ENCODE measurements around the gene FLRT2.

DNA sequence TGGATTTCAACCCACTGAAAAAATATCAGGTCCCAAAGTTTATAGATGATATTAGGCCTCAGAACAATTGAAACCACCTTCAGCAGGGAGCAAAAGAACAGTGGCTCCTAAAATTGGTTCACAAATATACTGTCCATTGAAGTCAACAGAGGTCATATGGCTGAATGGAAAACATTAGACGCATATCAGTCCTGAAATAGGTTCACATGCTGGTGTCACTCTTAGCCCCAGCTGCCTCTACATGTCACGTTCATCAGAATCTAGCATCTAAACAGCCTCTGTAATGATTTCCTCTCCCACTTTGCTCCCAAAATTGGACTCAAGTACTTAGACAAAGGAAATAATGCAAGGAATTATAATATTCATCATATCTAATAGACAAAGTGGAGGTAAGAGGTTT is 8.7 kb downstream of the FLRT2 start:
- TF ChIP-seq, protein P1, sequence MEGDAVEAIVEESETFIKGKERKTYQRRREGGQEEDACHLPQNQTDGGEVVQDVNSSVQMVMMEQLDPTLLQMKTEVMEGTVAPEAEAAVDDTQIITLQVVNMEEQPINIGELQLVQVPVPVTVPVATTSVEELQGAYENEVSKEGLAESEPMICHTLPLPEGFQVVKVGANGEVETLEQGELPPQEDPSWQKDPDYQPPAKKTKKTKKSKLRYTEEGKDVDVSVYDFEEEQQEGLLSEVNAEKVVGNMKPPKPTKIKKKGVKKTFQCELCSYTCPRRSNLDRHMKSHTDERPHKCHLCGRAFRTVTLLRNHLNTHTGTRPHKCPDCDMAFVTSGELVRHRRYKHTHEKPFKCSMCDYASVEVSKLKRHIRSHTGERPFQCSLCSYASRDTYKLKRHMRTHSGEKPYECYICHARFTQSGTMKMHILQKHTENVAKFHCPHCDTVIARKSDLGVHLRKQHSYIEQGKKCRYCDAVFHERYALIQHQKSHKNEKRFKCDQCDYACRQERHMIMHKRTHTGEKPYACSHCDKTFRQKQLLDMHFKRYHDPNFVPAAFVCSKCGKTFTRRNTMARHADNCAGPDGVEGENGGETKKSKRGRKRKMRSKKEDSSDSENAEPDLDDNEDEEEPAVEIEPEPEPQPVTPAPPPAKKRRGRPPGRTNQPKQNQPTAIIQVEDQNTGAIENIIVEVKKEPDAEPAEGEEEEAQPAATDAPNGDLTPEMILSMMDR (IDR thresholded peaks at IDR 0.05) = no peak
- TF ChIP-seq POLR2AphosphoS5 (IDR thresholded peaks at IDR 0.05; ENCODE audit: low read depth, low read length) = no peak
- TF ChIP-seq SIN3A (IDR thresholded peaks at IDR 0.05; ENCODE audit: borderline replicate concordance, insufficient read depth, low read depth, low read length) = no peak
- TF ChIP-seq, protein P2, sequence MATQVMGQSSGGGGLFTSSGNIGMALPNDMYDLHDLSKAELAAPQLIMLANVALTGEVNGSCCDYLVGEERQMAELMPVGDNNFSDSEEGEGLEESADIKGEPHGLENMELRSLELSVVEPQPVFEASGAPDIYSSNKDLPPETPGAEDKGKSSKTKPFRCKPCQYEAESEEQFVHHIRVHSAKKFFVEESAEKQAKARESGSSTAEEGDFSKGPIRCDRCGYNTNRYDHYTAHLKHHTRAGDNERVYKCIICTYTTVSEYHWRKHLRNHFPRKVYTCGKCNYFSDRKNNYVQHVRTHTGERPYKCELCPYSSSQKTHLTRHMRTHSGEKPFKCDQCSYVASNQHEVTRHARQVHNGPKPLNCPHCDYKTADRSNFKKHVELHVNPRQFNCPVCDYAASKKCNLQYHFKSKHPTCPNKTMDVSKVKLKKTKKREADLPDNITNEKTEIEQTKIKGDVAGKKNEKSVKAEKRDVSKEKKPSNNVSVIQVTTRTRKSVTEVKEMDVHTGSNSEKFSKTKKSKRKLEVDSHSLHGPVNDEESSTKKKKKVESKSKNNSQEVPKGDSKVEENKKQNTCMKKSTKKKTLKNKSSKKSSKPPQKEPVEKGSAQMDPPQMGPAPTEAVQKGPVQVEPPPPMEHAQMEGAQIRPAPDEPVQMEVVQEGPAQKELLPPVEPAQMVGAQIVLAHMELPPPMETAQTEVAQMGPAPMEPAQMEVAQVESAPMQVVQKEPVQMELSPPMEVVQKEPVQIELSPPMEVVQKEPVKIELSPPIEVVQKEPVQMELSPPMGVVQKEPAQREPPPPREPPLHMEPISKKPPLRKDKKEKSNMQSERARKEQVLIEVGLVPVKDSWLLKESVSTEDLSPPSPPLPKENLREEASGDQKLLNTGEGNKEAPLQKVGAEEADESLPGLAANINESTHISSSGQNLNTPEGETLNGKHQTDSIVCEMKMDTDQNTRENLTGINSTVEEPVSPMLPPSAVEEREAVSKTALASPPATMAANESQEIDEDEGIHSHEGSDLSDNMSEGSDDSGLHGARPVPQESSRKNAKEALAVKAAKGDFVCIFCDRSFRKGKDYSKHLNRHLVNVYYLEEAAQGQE (IDR thresholded peaks at IDR 0.05; ENCODE audit: insufficient read depth in 1 of 2, low read depth in 2 of 2, low read length in 1 of 2) = no peak
- TF ChIP-seq TCF7L2 (IDR thresholded peaks at IDR 0.05; ENCODE audit: low read depth, low read length) = no peak
